Astrocyte (in vitro differentiated cells and primary cell): ENCODE measurements around the gene ZDHHC20. TPM values are rescaled to one million over a fixed set of nuclear protein-coding genes. Genes with fewer than 3 reads are reported as not detected.

Source experiments
- DNase-seq: peaks from one replicate; pipeline ENCODE4 v3.0.0-alpha.2; 2010; ENCODE audit warnings: low read depth
- FAIRE-seq: peaks from 2 replicates; lab custom pipeline; 2011; peaks lifted over from hg19 to GRCh38; lab: Jason Lieb, UNC
- H2AFZ ChIP-seq: 2 replicates; pipeline ENCODE4 v1.6.0; 2012; ENCODE audit warnings: low read depth, low read length, inconsistent platforms
- H3K27ac ChIP-seq: 2 replicates; pipeline ENCODE4 v1.5.1; 2011; ENCODE audit warnings: low read depth, low read length, inconsistent platforms
- H3K27me3 ChIP-seq: 2 replicates; pipeline ENCODE4 v1.6.0; 2011; ENCODE audit warnings: low read length, inconsistent platforms; ENCODE audit not compliant: insufficient read depth
- H3K36me3 ChIP-seq: 2 replicates; pipeline ENCODE4 v1.5.1; 2011; ENCODE audit warnings: low read length, inconsistent platforms; ENCODE audit not compliant: insufficient read depth
- H3K4me1 ChIP-seq: 2 replicates; pipeline ENCODE4 v1.5.1; 2011; ENCODE audit warnings: low read length, inconsistent platforms; ENCODE audit not compliant: insufficient read depth
- H3K4me2 ChIP-seq: 2 replicates; pipeline ENCODE4 v1.6.0; 2012; ENCODE audit warnings: low read length, inconsistent platforms
- H3K4me3 ChIP-seq: 2 replicates; pipeline ENCODE4 v1.5.1; 2011; ENCODE audit warnings: low read depth, mild to moderate bottlenecking, low read length, inconsistent platforms; ENCODE audit not compliant: insufficient read depth
- H3K79me2 ChIP-seq: 2 replicates; pipeline ENCODE4 v1.6.0; 2012; ENCODE audit warnings: mild to moderate bottlenecking, low read length, inconsistent platforms; ENCODE audit not compliant: insufficient read depth
- H3K9ac ChIP-seq: 2 replicates; pipeline ENCODE4 v1.6.0; 2012; ENCODE audit warnings: mild to moderate bottlenecking, low read length, inconsistent platforms
- H3K9me3 ChIP-seq: 2 replicates; pipeline ENCODE4 v1.5.1; 2012; ENCODE audit warnings: low read depth, mild to moderate bottlenecking, low read length, inconsistent platforms; ENCODE audit not compliant: insufficient read depth
- H4K20me1 ChIP-seq: 2 replicates; pipeline ENCODE4 v1.6.0; 2012; ENCODE audit warnings: low read length, inconsistent platforms; ENCODE audit not compliant: insufficient read depth
- H3K27ac Mint-ChIP-seq: one replicate; pipeline ENCODE4 v1.8.0; 2021; ENCODE audit warnings: mild to moderate bottlenecking, mixed read lengths; ENCODE audit not compliant: unreplicated experiment
- H3K27me3 Mint-ChIP-seq: one replicate; pipeline ENCODE4 v1.8.0; 2021; ENCODE audit warnings: low read depth, mixed read lengths; ENCODE audit not compliant: unreplicated experiment
- H3K36me3 Mint-ChIP-seq: one replicate; pipeline ENCODE4 v1.8.0; 2021; ENCODE audit warnings: low read depth, mixed read lengths; ENCODE audit not compliant: unreplicated experiment
- H3K4me1 Mint-ChIP-seq: one replicate; pipeline ENCODE4 v1.8.0; 2021; ENCODE audit warnings: low read depth, mixed read lengths; ENCODE audit not compliant: unreplicated experiment
- H3K4me3 Mint-ChIP-seq: one replicate; pipeline ENCODE4 v1.8.0; 2021; ENCODE audit warnings: mild to moderate bottlenecking, moderate library complexity, mixed read lengths; ENCODE audit not compliant: unreplicated experiment
- H3K9me3 Mint-ChIP-seq: one replicate; pipeline ENCODE4 v1.8.0; 2021; ENCODE audit warnings: mild to moderate bottlenecking, mixed read lengths; ENCODE audit not compliant: unreplicated experiment
- CTCF ChIP-seq: IDR thresholded peaks from 2 replicates; pipeline ENCODE4 v1.5.1; 2011; ENCODE audit warnings: low read depth, mild to moderate bottlenecking, inconsistent platforms, low read length, moderate library complexity; ENCODE audit not compliant: insufficient read depth
- EZH2 ChIP-seq: IDR thresholded peaks from 2 replicates; pipeline ENCODE4 v1.6.1; 2012; ENCODE audit warnings: mild to moderate bottlenecking, low read length, inconsistent platforms; ENCODE audit not compliant: insufficient read depth
- total RNA-seq: library from RNA; stranded (reverse); gene quantifications from 2 replicates; pipeline ENCODE4 v1.2.1, GENCODE V29; 2021

Gene ZDHHC20
- total RNA-seq, 1 donor from 2014 or later = 64.3 TPM

GRCh38 chr13:21342699-21343442 is 116.2 kb downstream of the ZDHHC20 start:
- H3K4me1 ChIP-seq = no peaks in the 10 kb centered on the region
- no peaks in the 10 kb centered on the region for H3K9me3 ChIP-seq
- DNase-seq (no peak), FAIRE-seq (no peak)
- no peak for TF ChIP-seq CTCF
- no peak for TF ChIP-seq EZH2
- H3K79me2 ChIP-seq = no peaks in the 10 kb centered on the region
- no peaks in the 10 kb centered on the region for H3K27me3 ChIP-seq
- no peaks in the 10 kb centered on the region for H3K36me3 ChIP-seq
- H4K20me1 ChIP-seq = no peaks in the 10 kb centered on the region
- H3K27ac Mint-ChIP-seq = no peak overlapping the region
- H3K27me3 Mint-ChIP-seq = peaks cover 23% of the 10 kb centered on the region
- no peaks in the 10 kb centered on the region for H3K36me3 Mint-ChIP-seq
- H3K4me2 ChIP-seq = no peak overlapping the region
- no peak overlapping the region for H3K9ac ChIP-seq
- peaks cover 1% of the 10 kb centered on the region for H3K4me1 Mint-ChIP-seq
- no peak overlapping the region for H3K27ac ChIP-seq
- H3K4me3 ChIP-seq = no peak overlapping the region
- no peak overlapping the region for H3K4me3 Mint-ChIP-seq
- no peaks in the 10 kb centered on the region for H3K9me3 Mint-ChIP-seq
- no peak overlapping the region for H2AFZ ChIP-seq

- H3K27ac Mint-ChIP-seq = no peak overlapping the region
- Histone ChIP-seq H3K4me3 (no peak overlapping the region), H3K36me3 (no peaks in the 10 kb centered on the region), H3K79me2 (no peaks in the 10 kb centered on the region), H3K4me2 (no peak overlapping the region), H3K9ac (no peak overlapping the region), H3K27me3 (no peaks in the 10 kb centered on the region), H3K4me1 (no peaks in the 10 kb centered on the region), H4K20me1 (no peaks in the 10 kb centered on the region), H3K27ac (no peak overlapping the region), H3K9me3 (no peaks in the 10 kb centered on the region), H2AFZ (no peak overlapping the region)
- H3K4me1 Mint-ChIP-seq = peaks cover 1% of the 10 kb centered on the region
- H3K36me3 Mint-ChIP-seq = no peaks in the 10 kb centered on the region
- no peak for FAIRE-seq
- H3K4me3 Mint-ChIP-seq = no peak overlapping the region
- no peaks in the 10 kb centered on the region for H3K9me3 Mint-ChIP-seq
- no peak for DNase-seq
- TF ChIP-seq EZH2 (no peak), CTCF (no peak)
- H3K27me3 Mint-ChIP-seq = peaks cover 23% of the 10 kb centered on the region
Measured at GRCh38 chr13:21341637-21342422, 117.3 kb downstream of the ZDHHC20 start.
